Fibroblast of pulmonary artery (primary cell): ENCODE measurements around the gene MAK.
"Not testable (repeated sequence)": the region's sequence is repeated elsewhere in the genome, so short reads cannot be mapped to it uniquely, and the experiment has no call there.

Experiments used
- DNase-seq: peaks from one replicate; pipeline ENCODE4 v3.0.0-alpha.2; 2010; ENCODE audit warnings: low read depth
- H3K4me3 ChIP-seq: replicated peaks from 2 replicates; pipeline ENCODE4 v1.5.1; 2011; ENCODE audit warnings: low read depth, mild to moderate bottlenecking, control low read depth, low read length, moderate library complexity
- CTCF ChIP-seq: IDR thresholded peaks from 2 replicates; pipeline ENCODE4 v1.5.1; 2011; ENCODE audit warnings: mild to moderate bottlenecking, control low read depth, low read length, inconsistent platforms; ENCODE audit errors: missing control alignments

The MAK gene

GRCh38 chr6:10749734-10750133, 88.6 kb downstream of the MAK start:
- DNase-seq = no peak
- TF ChIP-seq CTCF = no peak

GRCh38 chr6:10747251-10747972, 90.9 kb downstream of the MAK start, which contains the start of gene TMEM14B:
Gene TMEM14B (plus strand): TSS chr6:10747805. CDS start chr6:10749246, 1,441 bp downstream.
- peak; percentile 97 for DNase-seq
- H3K4me3 ChIP-seq = peak within 1 kb of the TSS; percentile 94
- no peak for TF ChIP-seq CTCF

More at GRCh38 chr6:10749734-10750133, 88.6 kb downstream of the MAK start:
- no peak overlapping the region for H3K4me3 ChIP-seq

GRCh38 chr6:10746915-10747250, 91.5 kb downstream of the MAK start:
- peak overlapping the region; percentile 94 for H3K4me3 ChIP-seq
- DNase-seq = no peak
- no peak for TF ChIP-seq CTCF

GRCh38 chr6:10745116-10745515, 93.2 kb downstream of the MAK start:
- no peak for DNase-seq
- no peak overlapping the region for H3K4me3 ChIP-seq

GRCh38 chr6:10743515-10743914, 94.8 kb downstream of the MAK start:
- no peak for TF ChIP-seq CTCF
- no peak overlapping the region for H3K4me3 ChIP-seq
- no peak for DNase-seq

More at GRCh38 chr6:10745116-10745515, 93.2 kb downstream of the MAK start:
- no peak for TF ChIP-seq CTCF

GRCh38 chr6:10742251-10742650, 96.1 kb downstream of the MAK start:
- no peak for TF ChIP-seq CTCF
- DNase-seq = no peak
- H3K4me3 ChIP-seq = no peak overlapping the region

GRCh38 chr6:10741643-10742042, 96.7 kb downstream of the MAK start:
- H3K4me3 ChIP-seq, DNase-seq: not testable (repeated sequence)
